NCI-H2107 treated with DMSO at 0.1 percent for 48 hours (cell line): ENCODE data around the gene PTGDR.

Experiments
- DNase-seq: peaks from one replicate; lab custom pipeline; 2025; ENCODE audit not compliant: unreplicated experiment; lab: John Stamatoyannopoulos, UW

Gene PTGDR

DNA sequence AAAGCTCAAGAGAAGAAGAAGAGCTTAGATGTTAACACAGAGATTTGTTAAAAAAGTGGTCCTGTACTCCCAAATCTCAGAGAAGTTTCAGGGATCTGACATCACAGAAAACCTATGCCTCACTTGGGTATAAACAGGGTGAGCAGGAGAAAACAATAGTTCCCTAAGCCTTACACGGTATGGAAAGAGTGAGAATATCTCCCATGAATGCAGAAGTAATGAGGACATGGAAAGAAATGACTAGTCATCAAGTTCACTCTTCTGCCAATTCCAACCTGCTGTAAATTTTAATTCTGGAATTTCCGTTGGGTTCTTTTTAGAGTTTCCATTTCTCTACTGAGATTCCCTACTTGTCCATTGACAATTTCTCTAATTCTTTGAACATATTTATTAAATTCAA, 40.4 kb downstream of the PTGDR start:
- DNase-seq: no peak

DNA sequence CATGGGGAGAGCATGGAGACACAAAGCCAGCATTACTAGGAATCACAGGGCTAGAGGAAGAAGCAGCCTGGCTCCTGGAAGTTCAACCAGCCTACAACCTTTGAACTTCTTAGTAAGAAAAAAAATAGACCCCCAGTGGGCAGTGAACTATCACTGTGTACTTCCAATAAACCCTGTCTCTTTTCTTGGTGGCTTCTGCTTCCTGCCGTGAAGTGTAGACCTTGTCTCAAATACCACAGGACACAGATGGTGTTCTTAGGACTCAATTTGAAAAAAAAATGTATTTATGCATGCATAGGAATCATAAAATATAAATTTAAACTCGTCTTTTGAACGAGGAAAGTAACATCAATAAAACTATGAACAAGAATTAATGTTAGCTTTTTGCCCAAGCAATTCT, 43.0 kb downstream of the PTGDR start:
- no peak for DNase-seq

DNA sequence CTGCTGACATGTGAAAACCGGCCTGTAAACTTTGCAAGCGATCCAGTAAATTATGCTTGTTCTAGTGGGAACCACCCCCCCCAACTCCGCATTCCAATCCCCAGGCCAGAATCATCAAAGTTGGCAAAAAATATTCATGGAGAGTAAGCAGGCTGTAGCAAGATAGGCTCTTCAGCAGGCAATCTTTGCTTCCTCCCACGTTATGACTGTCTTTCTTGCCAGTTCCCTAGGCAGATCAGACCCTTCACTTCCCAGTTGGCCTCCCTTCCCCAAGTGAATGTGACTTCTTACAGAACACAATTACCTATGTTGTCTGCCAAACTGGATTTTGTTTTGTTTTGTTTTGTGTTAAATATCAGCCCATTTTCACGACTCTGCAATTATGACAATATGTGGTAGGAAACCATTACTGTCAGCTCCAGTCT, 45.4 kb downstream of the PTGDR start:
- DNase-seq: no peak

DNA sequence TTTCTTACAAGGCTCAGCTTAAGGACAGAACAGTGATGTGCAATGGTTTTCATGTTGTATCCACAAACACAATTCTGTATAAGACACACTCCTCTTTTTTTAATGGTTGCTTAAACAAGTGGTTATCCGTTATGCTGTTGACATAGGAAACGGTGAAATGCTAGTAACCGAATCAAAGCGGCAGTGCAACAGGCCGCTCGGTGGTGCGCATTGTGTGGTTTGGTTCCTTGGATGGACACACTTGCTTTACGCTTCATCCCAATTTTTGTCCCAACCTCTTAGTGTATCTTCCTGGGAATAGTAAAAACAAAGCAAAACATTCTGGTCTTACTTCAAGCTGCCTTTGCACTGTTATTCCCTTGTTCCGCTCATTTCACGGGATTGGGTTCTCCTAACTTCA, 46.0 kb downstream of the PTGDR start:
- DNase-seq: no peak

DNA sequence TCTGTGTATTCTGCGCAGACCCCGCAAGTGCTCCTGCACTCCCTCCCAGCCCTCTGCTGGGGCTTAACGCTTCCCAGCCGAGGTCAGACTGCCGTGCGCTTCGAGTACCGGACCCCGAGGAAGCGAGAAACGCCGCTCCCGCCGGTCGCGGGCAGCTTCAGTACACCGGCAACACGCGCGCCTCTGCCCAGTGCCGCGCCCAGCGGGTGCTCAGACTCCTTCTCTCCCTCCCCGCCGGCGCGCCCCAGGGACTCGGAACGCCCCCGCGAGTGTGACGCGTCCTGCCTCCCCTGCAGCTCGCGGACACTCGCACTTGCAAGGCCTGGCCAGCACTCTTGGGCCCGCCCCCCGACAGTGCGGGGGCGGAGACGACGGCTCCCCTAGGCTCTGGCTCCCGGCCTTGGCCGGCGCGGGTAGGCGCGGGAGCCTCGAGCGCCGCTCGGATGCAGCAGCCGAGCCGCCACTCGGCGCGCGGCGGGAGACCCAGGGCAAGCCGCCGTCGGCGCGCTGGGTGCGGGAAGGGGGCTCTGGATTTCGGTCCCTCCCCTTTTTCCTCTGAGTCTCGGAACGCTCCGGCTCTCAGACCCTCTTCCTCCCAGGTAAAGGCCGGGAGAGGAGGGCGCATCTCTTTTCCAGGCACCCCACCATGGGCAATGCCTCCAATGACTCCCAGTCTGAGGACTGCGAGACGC, 46.6 kb downstream of the PTGDR start, which contains the start of gene PTGER2:
TSS of gene PTGER2 (plus strand) at position 410 of the 692 bp plus-strand sequence. CDS start at position 647, 237 bp downstream.
- no peak for DNase-seq

DNA sequence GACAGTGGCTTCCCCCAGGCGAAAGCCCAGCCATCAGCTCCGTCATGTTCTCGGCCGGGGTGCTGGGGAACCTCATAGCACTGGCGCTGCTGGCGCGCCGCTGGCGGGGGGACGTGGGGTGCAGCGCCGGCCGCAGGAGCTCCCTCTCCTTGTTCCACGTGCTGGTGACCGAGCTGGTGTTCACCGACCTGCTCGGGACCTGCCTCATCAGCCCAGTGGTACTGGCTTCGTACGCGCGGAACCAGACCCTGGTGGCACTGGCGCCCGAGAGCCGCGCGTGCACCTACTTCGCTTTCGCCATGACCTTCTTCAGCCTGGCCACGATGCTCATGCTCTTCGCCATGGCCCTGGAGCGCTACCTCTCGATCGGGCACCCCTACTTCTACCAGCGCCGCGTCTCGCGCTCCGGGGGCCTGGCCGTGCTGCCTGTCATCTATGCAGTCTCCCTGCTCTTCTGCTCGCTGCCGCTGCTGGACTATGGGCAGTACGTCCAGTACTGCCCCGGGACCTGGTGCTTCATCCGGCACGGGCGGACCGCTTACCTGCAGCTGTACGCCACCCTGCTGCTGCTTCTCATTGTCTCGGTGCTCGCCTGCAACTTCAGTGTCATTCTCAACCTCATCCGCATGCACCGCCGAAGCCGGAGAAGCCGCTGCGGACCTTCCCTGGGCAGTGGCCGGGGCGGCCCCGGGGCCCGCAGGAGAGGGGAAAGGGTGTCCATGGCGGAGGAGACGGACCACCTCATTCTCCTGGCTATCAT, 47.3 kb downstream of the PTGDR start:
- DNase-seq: no peak

DNA sequence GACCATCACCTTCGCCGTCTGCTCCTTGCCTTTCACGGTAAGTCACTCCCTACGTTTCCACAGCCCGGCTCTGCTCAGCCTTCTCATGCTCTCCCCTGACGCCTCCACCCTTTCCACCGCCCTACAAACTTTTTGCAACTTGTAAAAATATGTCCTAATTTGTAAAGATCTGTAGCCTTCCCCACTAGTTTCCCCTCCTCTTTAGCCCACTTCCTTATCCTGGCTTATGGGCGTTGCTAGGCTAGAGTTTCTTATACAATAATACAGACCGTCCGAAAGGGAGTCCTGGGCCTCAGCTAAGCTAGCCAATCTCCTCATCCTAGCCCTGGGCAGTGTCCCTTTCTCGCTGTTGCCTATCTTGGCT, 47.8 kb downstream of the PTGDR start:
- no peak for DNase-seq

DNA sequence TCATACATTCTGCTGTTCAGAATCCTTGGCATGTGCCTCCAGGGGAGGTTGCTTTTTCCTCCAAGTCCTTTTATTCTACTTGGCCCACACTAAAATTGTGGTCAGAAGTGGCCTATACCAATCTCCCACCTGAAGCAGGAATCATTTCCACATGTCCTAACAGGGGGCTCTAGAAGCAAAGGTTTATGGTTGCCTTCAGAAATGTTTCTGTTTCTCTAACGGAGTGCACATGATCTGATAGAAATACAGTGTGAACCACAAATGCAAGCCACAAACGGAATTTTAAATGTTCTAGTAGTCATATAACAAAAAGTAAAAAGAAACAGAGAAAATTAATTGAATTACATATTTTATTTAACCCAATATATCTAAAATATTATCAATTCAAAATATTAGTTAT, 50.6 kb downstream of the PTGDR start:
- DNase-seq: no peak

DNA sequence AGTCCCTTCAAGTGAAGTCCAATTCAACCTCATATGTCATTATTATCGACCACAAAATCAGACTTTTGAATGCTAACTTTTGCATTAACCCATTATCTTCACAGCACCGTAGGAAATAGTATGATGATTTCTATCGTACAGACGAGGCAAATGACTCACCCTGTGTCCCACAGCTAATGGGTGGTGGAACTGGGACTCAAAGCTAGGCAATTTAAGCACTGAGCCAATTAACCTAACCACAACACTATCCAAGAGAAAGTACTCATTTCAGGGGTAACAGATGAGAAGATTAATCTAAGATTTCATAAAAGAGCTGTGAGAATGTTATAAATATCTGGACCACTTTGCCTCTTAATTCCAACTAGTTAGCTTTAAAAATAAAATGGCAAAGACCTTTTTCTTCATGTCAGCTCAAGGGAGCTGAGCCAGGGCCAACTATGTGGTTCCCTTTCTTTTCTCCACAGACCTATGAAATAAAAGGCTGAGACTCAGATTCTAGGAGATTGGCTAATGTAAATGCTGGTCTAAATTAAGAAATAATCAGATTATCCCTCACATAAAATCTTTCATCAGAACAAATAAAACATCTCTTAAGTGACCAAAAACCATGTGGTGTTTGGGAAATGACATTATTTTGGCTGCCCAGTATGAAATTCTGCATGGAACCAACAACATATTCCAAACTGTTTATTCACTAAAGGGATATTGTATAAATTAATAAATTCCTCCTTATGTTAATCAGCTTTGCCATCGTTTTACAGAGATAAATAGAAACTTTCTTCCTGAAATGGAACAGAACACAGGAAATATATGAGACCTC, 51.5 kb downstream of the PTGDR start:
- no peak for DNase-seq

DNA sequence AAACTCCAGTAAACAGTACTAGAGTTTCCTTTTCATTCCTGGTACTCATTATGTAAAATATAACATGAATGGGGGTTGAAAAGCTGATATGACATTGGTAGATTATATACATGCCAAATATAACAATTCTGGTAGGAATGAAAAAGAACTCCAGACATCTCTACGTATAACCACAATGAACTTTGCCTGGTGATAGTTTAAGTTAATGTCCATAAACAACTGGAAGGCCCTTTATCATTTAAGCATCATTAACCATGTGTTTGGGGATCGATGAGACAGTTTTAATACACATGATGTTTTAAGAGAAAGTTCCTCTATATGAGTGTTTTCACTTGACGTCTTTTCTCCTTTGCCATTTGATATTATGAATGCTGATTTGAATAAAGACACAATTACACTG, 52.4 kb downstream of the PTGDR start:
- no peak for DNase-seq

DNA sequence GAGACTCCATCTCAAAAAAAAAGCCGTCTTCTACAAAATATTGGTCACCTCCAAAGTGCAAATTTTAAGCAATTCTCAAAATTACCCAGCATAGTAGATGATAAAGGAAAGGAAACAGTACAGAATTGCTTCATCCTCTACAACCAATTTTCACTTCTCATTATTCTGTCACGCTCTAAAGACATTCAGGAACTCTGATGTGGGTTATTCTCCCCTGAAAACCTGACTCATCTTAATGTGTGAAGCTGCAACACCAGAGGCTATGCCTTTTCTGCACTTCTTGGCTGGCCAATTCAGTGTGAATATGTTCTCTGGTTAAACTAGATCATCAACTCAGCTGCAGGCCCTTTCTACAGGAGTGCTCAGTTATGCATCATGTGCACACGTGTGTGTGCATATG, 57.6 kb downstream of the PTGDR start:
- no peak for DNase-seq

DNA sequence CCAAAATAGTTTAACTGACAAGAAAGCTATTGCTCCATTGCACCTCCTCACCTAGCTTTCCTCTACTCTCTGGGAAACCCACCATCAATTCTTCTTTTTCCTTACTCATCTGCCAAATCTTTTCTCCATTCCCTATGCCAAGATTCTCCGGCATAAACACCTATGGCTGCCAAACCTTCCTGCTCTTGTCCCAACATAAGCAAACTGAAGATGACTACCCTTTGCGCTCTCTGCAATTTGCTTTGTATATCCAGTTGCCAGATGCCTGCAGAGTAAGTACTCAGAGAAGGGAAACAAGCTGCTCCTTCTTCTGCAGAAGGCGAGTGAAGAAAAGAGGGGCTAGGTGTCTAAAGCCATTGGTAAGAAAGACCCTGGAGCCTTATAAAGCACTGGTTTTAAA, 58.1 kb downstream of the PTGDR start:
- no peak for DNase-seq
